ENCODE data around the gene RPUSD1. TPM values are rescaled to one million over a fixed set of nuclear protein-coding genes. Genes with fewer than 3 reads are reported as not detected.

The RPUSD1 gene
- total RNA-seq, 4 donors from 2014 or later, result 16.1 to 71.4 (median 24.8) TPM

DNA sequence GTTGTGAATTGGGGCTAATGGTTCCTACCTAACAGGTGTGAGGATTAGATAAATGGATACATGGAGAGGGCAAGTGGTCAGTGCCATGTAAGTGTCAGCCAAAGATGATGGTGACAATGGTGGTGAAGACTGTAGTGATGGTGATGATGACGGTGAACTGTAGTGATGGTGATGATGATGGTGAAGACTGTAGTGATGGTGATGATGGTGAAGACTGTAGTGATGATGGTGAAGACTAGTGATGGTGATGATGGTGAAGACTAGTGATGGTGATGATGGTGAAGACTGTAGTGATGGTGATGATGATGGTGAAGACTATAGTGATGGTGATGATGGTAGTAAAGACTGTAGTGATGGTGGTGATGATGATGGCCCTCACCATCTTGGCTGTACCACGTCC is 30.4 kb upstream of the RPUSD1 start:
- TF ChIP-seq, protein P1, sequence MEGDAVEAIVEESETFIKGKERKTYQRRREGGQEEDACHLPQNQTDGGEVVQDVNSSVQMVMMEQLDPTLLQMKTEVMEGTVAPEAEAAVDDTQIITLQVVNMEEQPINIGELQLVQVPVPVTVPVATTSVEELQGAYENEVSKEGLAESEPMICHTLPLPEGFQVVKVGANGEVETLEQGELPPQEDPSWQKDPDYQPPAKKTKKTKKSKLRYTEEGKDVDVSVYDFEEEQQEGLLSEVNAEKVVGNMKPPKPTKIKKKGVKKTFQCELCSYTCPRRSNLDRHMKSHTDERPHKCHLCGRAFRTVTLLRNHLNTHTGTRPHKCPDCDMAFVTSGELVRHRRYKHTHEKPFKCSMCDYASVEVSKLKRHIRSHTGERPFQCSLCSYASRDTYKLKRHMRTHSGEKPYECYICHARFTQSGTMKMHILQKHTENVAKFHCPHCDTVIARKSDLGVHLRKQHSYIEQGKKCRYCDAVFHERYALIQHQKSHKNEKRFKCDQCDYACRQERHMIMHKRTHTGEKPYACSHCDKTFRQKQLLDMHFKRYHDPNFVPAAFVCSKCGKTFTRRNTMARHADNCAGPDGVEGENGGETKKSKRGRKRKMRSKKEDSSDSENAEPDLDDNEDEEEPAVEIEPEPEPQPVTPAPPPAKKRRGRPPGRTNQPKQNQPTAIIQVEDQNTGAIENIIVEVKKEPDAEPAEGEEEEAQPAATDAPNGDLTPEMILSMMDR (IDR thresholded peaks at IDR 0.05), result no peak
- no peak for TF ChIP-seq EP300 (IDR thresholded peaks at IDR 0.05; ENCODE audit: low read depth)
- TF ChIP-seq POLR2A (IDR thresholded peaks at IDR 0.05), result no peak
- no peak for TF ChIP-seq POLR2AphosphoS5 (IDR thresholded peaks at IDR 0.05)
- in situ Hi-C loops (cut with MboI; ENCODE audit: low pct_ligation_motif_present in 1 of 4, low pct_unique_long_range_greater_than_20kb in 1 of 4, low sequenced_read_pairs in 3 of 4), result loop anchor here in 2 of 4 donors (25.0 kb wide), 1 partner anchor 244 kb away; the partner anchor contains the start of gene SSTR5 (in 2 of the 2)

GRCh38 chr16:818132-818531 is 30.0 kb upstream of the RPUSD1 start:
- H3K27ac ChIP-seq, result no peak overlapping the region
- WGBS, 2 donors (ENCODE audit: low coverage in 1 of 2), result 82% methylated on average over 8 of the region's 8 CpGs; no CpG with 5 or more reads in 1 of the 2 donors
- intact Hi-C loops (cut with DNase I; ENCODE audit: low total_unique reads) (no loop called here), in situ Hi-C loops (cut with MboI; ENCODE audit: low pct_ligation_motif_present in 1 of 4, low pct_unique_long_range_greater_than_20kb in 1 of 4, low sequenced_read_pairs in 3 of 4) (loop anchor here in 2 of 4 donors (25.0 kb wide), 1 partner anchor 244 kb away; the partner anchor contains the start of gene SSTR5 (in 2 of the 2))
- peaks cover 0 to 6% (median 1%) of the 10 kb centered on the region in 4 donors for H3K4me1 ChIP-seq
- peaks cover 71% of the 10 kb centered on the region for H3K27me3 ChIP-seq
- H3K4me3 ChIP-seq, result no peak overlapping the region
- no peak for TF ChIP-seq POLR2AphosphoS5 (IDR thresholded peaks at IDR 0.05)
- no peak for TF ChIP-seq EP300 (IDR thresholded peaks at IDR 0.05; ENCODE audit: low read depth)
- TF ChIP-seq POLR2A (IDR thresholded peaks at IDR 0.05), result no peak
- TF ChIP-seq, protein P1 (IDR thresholded peaks at IDR 0.05), result no peak
- H3K9me3 ChIP-seq, result no peaks in the 10 kb centered on the region
- no peaks in the 10 kb centered on the region for H3K36me3 ChIP-seq
- no peak for DNase-seq

More for the DNA sequence above, 30.4 kb upstream of the RPUSD1 start:
- H3K27ac ChIP-seq, result no peak overlapping the region
- H3K9me3 ChIP-seq, result no peaks in the 10 kb centered on the region
- H3K36me3 ChIP-seq, result no peaks in the 10 kb centered on the region
- H3K4me3 ChIP-seq, result no peak overlapping the region
- H3K4me1 ChIP-seq, result peaks cover 0 to 1% (median 0%) of the 10 kb centered on the region in 4 donors
- WGBS, 2 donors (ENCODE audit: low coverage in 1 of 2), result 55 to 79% methylated on average over 1 to 2 of the region's 2 CpGs
- DNase-seq, result no peak
- intact Hi-C loops (cut with DNase I; ENCODE audit: low total_unique reads), result no loop called here
- peaks cover 67% of the 10 kb centered on the region for H3K27me3 ChIP-seq

- intact Hi-C loops (cut with DNase I; ENCODE audit: low total_unique reads), result no loop called here
- H3K4me1 ChIP-seq, result peaks cover 0 to 7% (median 1%) of the 10 kb centered on the region in 4 donors
- TF ChIP-seq POLR2A (IDR thresholded peaks at IDR 0.05) (no peak), POLR2AphosphoS5 (IDR thresholded peaks at IDR 0.05) (no peak), EP300 (IDR thresholded peaks at IDR 0.05; ENCODE audit: low read depth) (no peak)
- TF ChIP-seq, protein P1 (IDR thresholded peaks at IDR 0.05), result no peak
- H3K4me3 ChIP-seq, result no peak overlapping the region
- H3K36me3 ChIP-seq, result no peaks in the 10 kb centered on the region
- H3K9me3 ChIP-seq, result no peaks in the 10 kb centered on the region
- WGBS, 2 donors (ENCODE audit: low coverage in 1 of 2), result 79% methylated on average over 68 of the region's 71 CpGs; no CpG with 5 or more reads in 1 of the 2 donors
- peaks cover 75% of the 10 kb centered on the region for H3K27me3 ChIP-seq
- H3K27ac ChIP-seq, result no peak overlapping the region
- in situ Hi-C loops (cut with MboI; ENCODE audit: low pct_ligation_motif_present in 1 of 4, low pct_unique_long_range_greater_than_20kb in 1 of 4, low sequenced_read_pairs in 3 of 4), result loop anchor here in 2 of 4 donors (25.0 kb wide), 1 partner anchor 245 kb away; the partner anchor contains the start of gene SSTR5 (in 2 of the 2)
- no peak for DNase-seq
Observed at GRCh38 chr16:817001-817906, 29.1 kb upstream of the RPUSD1 start.

DNA sequence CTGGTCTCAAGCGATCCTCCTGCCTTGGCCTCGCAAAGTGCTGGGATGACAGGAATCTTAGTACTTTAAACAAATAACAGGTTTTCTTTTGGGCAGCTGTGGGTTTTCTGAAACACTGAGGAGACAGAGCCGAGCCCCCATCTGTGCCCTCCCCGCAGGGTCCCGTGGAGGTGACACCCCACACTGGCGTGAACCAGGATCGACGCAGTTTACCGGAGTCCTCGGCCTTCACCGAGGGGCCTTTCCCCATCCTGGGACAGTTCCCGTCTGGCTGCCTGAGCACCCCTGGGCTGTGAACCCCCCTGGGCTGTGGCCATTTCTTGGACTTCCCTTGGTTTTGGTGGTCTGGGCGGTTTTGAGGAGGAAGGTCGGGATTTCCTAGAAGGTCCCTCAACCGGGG is 27.7 kb upstream of the RPUSD1 start:
- Histone ChIP-seq H3K27ac (no peak overlapping the region), H3K27me3 (peaks cover 83% of the 10 kb centered on the region), H3K4me1 (peaks cover 0 to 7% (median 1%) of the 10 kb centered on the region in 4 donors), H3K4me3 (no peak overlapping the region), H3K36me3 (no peaks in the 10 kb centered on the region), H3K9me3 (no peaks in the 10 kb centered on the region)
- WGBS, 2 donors (ENCODE audit: low coverage in 1 of 2), result 75 to 100% methylated on average over 1 to 15 of the region's 15 CpGs
- in situ Hi-C loops (cut with MboI; ENCODE audit: low pct_ligation_motif_present in 1 of 4, low pct_unique_long_range_greater_than_20kb in 1 of 4, low sequenced_read_pairs in 3 of 4) (loop anchor here in 2 of 4 donors (25.0 kb wide), 1 partner anchor 246 kb away; the partner anchor contains the start of gene SSTR5 (in 2 of the 2)), intact Hi-C loops (cut with DNase I; ENCODE audit: low total_unique reads) (no loop called here)
- no peak for DNase-seq
- TF ChIP-seq POLR2AphosphoS5 (IDR thresholded peaks at IDR 0.05) (no peak), POLR2A (IDR thresholded peaks at IDR 0.05) (no peak), EP300 (IDR thresholded peaks at IDR 0.05; ENCODE audit: low read depth) (no peak)
- TF ChIP-seq, protein P1 (IDR thresholded peaks at IDR 0.05), result no peak

Data from transverse colon (tissue), 4 donors.